IPS DF 4.7 (cell line): Measurements from ENCODE around the gene GGT6.
"Not testable (repeated sequence)": the region's sequence is repeated elsewhere in the genome, so short reads cannot be mapped to it uniquely, and the experiment has no call there.

Source experiments
- DNase-seq: peaks from one replicate; pipeline ENCODE4 v3.0.0-alpha.2; 2013; ENCODE audit warnings: low spot score; ENCODE audit errors: extremely low read depth

The GGT6 gene

GRCh38 chr17:4592240-4593005 lies 32.0 kb upstream of the GGT6 start:
- no peak for DNase-seq

GRCh38 chr17:4591529-4591928 lies 31.2 kb upstream of the GGT6 start:
- no peak for DNase-seq

GRCh38 chr17:4590981-4591453 lies 30.6 kb upstream of the GGT6 start:
- no peak for DNase-seq

- not testable (repeated sequence) for DNase-seq
Observed at GRCh38 chr17:4590042-4590441, 29.7 kb upstream of the GGT6 start.

GRCh38 chr17:4588898-4589625 lies 28.7 kb upstream of the GGT6 start:
- DNase-seq, result no peak

- DNase-seq, result no peak
Observed at GRCh38 chr17:4588391-4588790, 28.0 kb upstream of the GGT6 start.

GRCh38 chr17:4587803-4588202 lies 27.4 kb upstream of the GGT6 start:
- no peak for DNase-seq

- DNase-seq, result no peak
Observed at GRCh38 chr17:4587195-4587594, 26.8 kb upstream of the GGT6 start.

- no peak for DNase-seq
Observed at GRCh38 chr17:4586043-4586442, 25.7 kb upstream of the GGT6 start.

GRCh38 chr17:4585638-4585994 lies 25.2 kb upstream of the GGT6 start:
- no peak for DNase-seq

GRCh38 chr17:4584917-4585637 lies 24.7 kb upstream of the GGT6 start:
- DNase-seq, result no peak

GRCh38 chr17:4584101-4584916 lies 23.9 kb upstream of the GGT6 start, which contains the start of gene SMTNL2:
SMTNL2 (plus strand) TSS chr17:4584529; CDS start chr17:4584606, 77 bp downstream.
- DNase-seq, result no peak

GRCh38 chr17:4583782-4584100 lies 23.4 kb upstream of the GGT6 start:
- DNase-seq, result no peak

- DNase-seq, result no peak
Observed at GRCh38 chr17:4583206-4583605, 22.8 kb upstream of the GGT6 start.

GRCh38 chr17:4582691-4583090 lies 22.3 kb upstream of the GGT6 start:
- no peak for DNase-seq

- no peak for DNase-seq
Observed at GRCh38 chr17:4582101-4582501, 21.7 kb upstream of the GGT6 start.

GRCh38 chr17:4580291-4580690 lies 19.9 kb upstream of the GGT6 start:
- DNase-seq, result no peak

GRCh38 chr17:4579678-4580077 lies 19.3 kb upstream of the GGT6 start:
- DNase-seq, result no peak

GRCh38 chr17:4578349-4578748 lies 18.0 kb upstream of the GGT6 start:
- DNase-seq, result not testable (repeated sequence)

GRCh38 chr17:4577386-4577993 lies 17.1 kb upstream of the GGT6 start:
- DNase-seq, result no peak

- DNase-seq, result no peak
Observed at GRCh38 chr17:4576729-4577322, 16.4 kb upstream of the GGT6 start.
